Caco-2 (cell line): Measurements from ENCODE around the gene TFIP11. TPM values are rescaled to one million over a fixed set of nuclear protein-coding genes. Genes with fewer than 3 reads are reported as not detected.

Source experiments
- BruUV-seq: library from RNA; stranded (reverse); fragments of 400-500 nt; replicated peaks from 2 replicates; lab custom pipeline; 2021; lab: Mats Ljungman, UMichigan
- CTCF ChIA-PET: fragments of 300-600 bp; sonication (Branson Sonifier 250); formaldehyde crosslinking; loops from one replicate; lab custom pipeline; 2022; ENCODE audit warnings: antibody characterized with exemption; lab: Charles Lee
- POLR2A ChIA-PET: fragments of 300-600 bp; sonication (Branson Sonifier 250); formaldehyde crosslinking; loops from one replicate; lab custom pipeline; 2022; ENCODE audit warnings: antibody characterized with exemption; lab: Charles Lee
- DNase-seq, 2 experiments: peaks; one replicate each; pipeline versions ENCODE4 v3.0.0 to v3.0.0-alpha.2; 2020 to 2022
- H3K27me3 ChIP-seq: replicated peaks from 2 replicates; pipeline ENCODE4 v1.6.0; 2011; ENCODE audit warnings: low read length; ENCODE audit not compliant: control insufficient read depth, insufficient read depth
- H3K36me3 ChIP-seq: 2 replicates; pipeline ENCODE4 v1.5.1; 2011; ENCODE audit warnings: low read length; ENCODE audit not compliant: control insufficient read depth, insufficient read depth
- H3K4me1 ChIP-seq: fragments of 250-450 bp; sonication (Bioruptor Pico); 2 replicates; pipeline ENCODE4 v1.5.1; 2020; ENCODE audit warnings: mild to moderate bottlenecking
- H3K4me3 ChIP-seq: 2 replicates; pipeline ENCODE4 v1.5.1; 2011; ENCODE audit warnings: low read depth, mild to moderate bottlenecking, control low read depth, low read length
- H3K9me3 ChIP-seq: fragments of 250-450 bp; sonication (Bioruptor Pico); 2 replicates; pipeline ENCODE4 v1.5.1; 2020; ENCODE audit warnings: mild to moderate bottlenecking, moderate library complexity
- H3K27ac Mint-ChIP-seq: one replicate; pipeline ENCODE4 v1.8.0; 2022; ENCODE audit warnings: mixed read lengths; ENCODE audit not compliant: unreplicated experiment
- H3K27me3 Mint-ChIP-seq: one replicate; pipeline ENCODE4 v1.8.0; 2022; ENCODE audit warnings: mixed read lengths; ENCODE audit not compliant: insufficient read depth, unreplicated experiment
- H3K36me3 Mint-ChIP-seq: one replicate; pipeline ENCODE4 v1.8.0; 2022; ENCODE audit warnings: mild to moderate bottlenecking, mixed read lengths; ENCODE audit not compliant: insufficient read depth, unreplicated experiment
- H3K4me1 Mint-ChIP-seq: one replicate; pipeline ENCODE4 v1.8.0; 2022; ENCODE audit warnings: low read depth, mixed read lengths; ENCODE audit not compliant: unreplicated experiment
- H3K4me3 Mint-ChIP-seq: one replicate; pipeline ENCODE4 v1.8.0; 2022; ENCODE audit warnings: mild to moderate bottlenecking, moderate library complexity, mixed read lengths; ENCODE audit not compliant: unreplicated experiment
- H3K9me3 Mint-ChIP-seq: one replicate; pipeline ENCODE4 v1.8.0; 2022; ENCODE audit warnings: mixed read lengths; ENCODE audit not compliant: unreplicated experiment
- CTCF ChIP-seq, 2 experiments: fragments of 200-600 bp in 1 of 2; IDR thresholded peaks; 1 replicate in 1 of 2; 2 replicates in 1 of 2; pipeline versions ENCODE4 v1.5.1 to v1.8.0; 2011 to 2022; ENCODE audit warnings: antibody characterized with exemption in 1 of 2, control low read depth in 1 of 2, inconsistent platforms in 1 of 2, low read depth in 1 of 2, low read length in 1 of 2, mild to moderate bottlenecking in 1 of 2, moderate library complexity in 1 of 2; ENCODE audit not compliant: insufficient read depth in 1 of 2, severe bottlenecking in 1 of 2, unreplicated experiment in 1 of 2
- intact Hi-C: fragments of 100-400 bp; cut with micrococcal nuclease; formaldehyde crosslinking; loops from one replicate; pipeline ENCODE4 v1.10.0; 2022; ENCODE audit not compliant: unreplicated experiment
- total RNA-seq: library from RNA; stranded (reverse); gene quantifications from 2 replicates; pipeline ENCODE4 v1.2.3, GENCODE V29; 2022

The TFIP11 gene
- total RNA-seq, 1 experiment from 2014 or later = 27.7 TPM

DNA sequence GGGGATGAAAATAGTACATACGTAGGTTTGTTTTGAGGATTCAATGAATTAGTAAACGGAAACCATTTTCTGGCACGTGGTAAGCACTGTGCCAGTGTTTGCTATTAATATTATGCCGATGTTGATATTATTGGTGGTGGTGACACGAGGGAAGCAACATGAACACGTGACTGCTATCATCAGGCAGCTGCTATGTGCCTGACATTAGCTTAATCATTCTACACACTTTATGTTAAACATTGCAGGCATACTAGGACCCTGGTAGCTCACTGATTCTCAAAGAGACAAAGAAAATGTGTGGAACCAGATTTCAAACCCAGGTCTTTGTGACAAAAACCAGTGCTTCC is 27.9 kb downstream of the TFIP11 start:
- Histone ChIP-seq H3K4me3 (peak overlapping the region; percentile 82), H3K36me3 (peaks cover 1% of the 10 kb centered on the region), H3K4me1 (peaks cover 10% of the 10 kb centered on the region; the same call in 1 of the 2 replicates), H3K9me3 (no peaks in the 10 kb centered on the region), H3K27me3 (no peaks in the 10 kb centered on the region)
- ChIA-PET CTCF (interaction anchor here (1.3 kb wide), 1 partner anchor 119 kb away, joined by 6 read pairs; no protein-coding TSS in a partner anchor), POLR2A (interaction anchor here (1.7 kb wide), 1 partner anchor 28 kb away, joined by 13 read pairs; the partner anchor contains the start of gene TFIP11)
- DNase-seq = no peak
- peak overlapping the region; percentile 98 for H3K4me3 Mint-ChIP-seq
- H3K36me3 Mint-ChIP-seq = peaks cover 36% of the 10 kb centered on the region
- no peaks in the 10 kb centered on the region for H3K9me3 Mint-ChIP-seq
- H3K27me3 Mint-ChIP-seq = no peaks in the 10 kb centered on the region
- intact Hi-C loops = no loop called here
- H3K27ac Mint-ChIP-seq = peak overlapping the region; percentile 96
- TF ChIP-seq CTCF (IDR thresholded peaks at IDR 0.05; ENCODE audit: insufficient read depth in 1 of 2, low read depth in 1 of 2, low read length in 1 of 2, severe bottlenecking in 1 of 2, unreplicated experiment in 1 of 2) = no peak
- TSS peak; percentile 53 for BruUV-seq
- H3K4me1 Mint-ChIP-seq = peaks cover 30% of the 10 kb centered on the region

DNA sequence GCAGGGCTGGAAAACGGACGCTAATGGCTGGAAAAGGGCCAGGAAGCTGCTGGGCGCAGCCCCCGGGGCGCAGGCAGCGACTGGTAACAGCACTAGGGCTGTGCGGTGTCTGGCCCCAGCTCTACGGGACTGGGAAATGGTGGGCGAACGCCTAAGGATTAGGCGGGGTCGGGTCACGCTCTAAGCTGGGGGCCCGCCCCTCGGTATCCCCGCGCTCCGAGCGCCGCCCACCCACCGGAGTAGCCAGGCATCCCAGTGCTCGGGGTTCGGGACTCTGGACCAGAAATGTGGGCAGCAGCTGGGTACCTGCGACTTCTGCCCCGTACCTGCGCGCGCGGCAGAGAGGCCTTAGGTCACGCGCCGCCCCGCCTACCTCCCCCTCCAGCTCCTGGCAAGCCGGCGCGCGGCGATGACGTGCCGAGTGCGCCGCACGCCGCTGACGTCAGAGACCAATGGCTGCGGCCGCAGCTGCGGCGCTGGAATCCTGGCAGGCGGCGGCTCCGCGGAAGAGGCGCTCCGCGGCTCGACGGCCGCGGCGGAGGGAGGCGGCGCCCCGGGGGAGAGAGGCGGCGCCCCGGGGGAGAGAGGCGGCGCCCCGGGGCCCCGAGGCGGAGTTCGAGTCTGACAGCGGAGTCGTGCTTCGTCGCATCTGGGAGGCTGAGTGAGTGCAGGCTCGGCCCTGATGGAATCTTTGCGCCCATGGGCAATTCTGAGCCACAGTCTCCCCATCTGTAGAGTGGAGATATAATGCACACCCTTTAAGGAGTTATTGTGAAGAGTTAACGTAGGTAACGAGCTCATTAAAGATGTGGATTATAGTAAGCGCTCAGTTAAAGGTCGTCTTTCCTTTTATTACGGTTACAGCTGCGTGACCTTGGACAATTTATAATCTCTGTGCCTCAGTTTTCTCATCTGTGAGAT is 28.6 kb downstream of the TFIP11 start, which contains the start of the genes HPS4 and SRRD:
Gene HPS4 (minus strand): TSS at position 345 of the 921 bp plus-strand sequence. CDS start 2,021 bp downstream, outside the sequence.
Gene SRRD (plus strand): TSS at position 439 of the 921 bp plus-strand sequence. CDS start 14 bp downstream, at position 453.
- no peaks in the 10 kb centered on the region for H3K27me3 ChIP-seq
- H3K4me3 ChIP-seq = peak within 1 kb of the TSS; percentile 82
- no peak for TF ChIP-seq CTCF (IDR thresholded peaks at IDR 0.05; ENCODE audit: insufficient read depth in 1 of 2, low read depth in 1 of 2, low read length in 1 of 2, severe bottlenecking in 1 of 2, unreplicated experiment in 1 of 2)
- ChIA-PET CTCF (interaction anchor here (0.7 to 1.3 kb wide), 2 partner anchors 20 to 119 kb away, joined by 3 to 6 read pairs; no protein-coding TSS in a partner anchor), POLR2A (interaction anchor here (0.7 to 1.7 kb wide), 5 partner anchors 13 to 1435 kb away, joined by 3 to 13 read pairs (median 4); partner anchors contain the start of genes PITPNB and TFIP11)
- H3K9me3 ChIP-seq = no peaks in the 10 kb centered on the region
- peaks cover 30% of the 10 kb centered on the region for H3K4me1 Mint-ChIP-seq
- H3K36me3 Mint-ChIP-seq = peaks cover 30% of the 10 kb centered on the region
- no TSS peak for BruUV-seq
- H3K36me3 ChIP-seq = peaks cover 1% of the 10 kb centered on the region
- intact Hi-C loops = no loop called here
- H3K4me1 ChIP-seq = peaks cover 12% of the 10 kb centered on the region; the same call in 1 of the 2 replicates
- DNase-seq = peak; percentile 89 to 93
- no peaks in the 10 kb centered on the region for H3K27me3 Mint-ChIP-seq
- no peaks in the 10 kb centered on the region for H3K9me3 Mint-ChIP-seq
- H3K4me3 Mint-ChIP-seq = peak within 1 kb of the TSS; percentile 98
- H3K27ac Mint-ChIP-seq = peak within 1 kb of the TSS; percentile 96

GRCh38 chr22:26483043-26483438 is 29.2 kb downstream of the TFIP11 start:
- TF ChIP-seq CTCF (IDR thresholded peaks at IDR 0.05; ENCODE audit: insufficient read depth in 1 of 2, low read depth in 1 of 2, low read length in 1 of 2, severe bottlenecking in 1 of 2, unreplicated experiment in 1 of 2) = no peak
- POLR2A ChIA-PET = interaction anchor here (0.7 to 1.7 kb wide), 5 partner anchors 12 to 1436 kb away, joined by 3 to 13 read pairs (median 4); partner anchors contain the start of genes PITPNB and TFIP11
- Histone ChIP-seq H3K4me3 (peak overlapping the region; percentile 82), H3K4me1 (peaks cover 12% of the 10 kb centered on the region; the same call in 1 of the 2 replicates), H3K9me3 (no peaks in the 10 kb centered on the region), H3K27me3 (no peaks in the 10 kb centered on the region), H3K36me3 (peaks cover 1% of the 10 kb centered on the region)
- intact Hi-C loops = no loop called here
- BruUV-seq = no TSS peak
- Mint-ChIP-seq H3K9me3 (no peaks in the 10 kb centered on the region), H3K27me3 (no peaks in the 10 kb centered on the region), H3K36me3 (peaks cover 25% of the 10 kb centered on the region), H3K4me1 (peaks cover 30% of the 10 kb centered on the region), H3K27ac (peak overlapping the region; percentile 96), H3K4me3 (peak overlapping the region; percentile 98)
- CTCF ChIA-PET = interaction anchor here (0.7 to 1.3 kb wide), 2 partner anchors 19 to 118 kb away, joined by 3 to 6 read pairs; no protein-coding TSS in a partner anchor
- DNase-seq = no peak
